ENCODE data around the gene TCP11. TPM values are rescaled to one million over a fixed set of nuclear protein-coding genes. Genes with fewer than 3 reads are reported as not detected.

The TCP11 gene
- polyA plus RNA-seq (2013, experiment 1 of 2) = 0.41 TPM
- 0.51 TPM for polyA plus RNA-seq (2013, experiment 2 of 2)

DNA sequence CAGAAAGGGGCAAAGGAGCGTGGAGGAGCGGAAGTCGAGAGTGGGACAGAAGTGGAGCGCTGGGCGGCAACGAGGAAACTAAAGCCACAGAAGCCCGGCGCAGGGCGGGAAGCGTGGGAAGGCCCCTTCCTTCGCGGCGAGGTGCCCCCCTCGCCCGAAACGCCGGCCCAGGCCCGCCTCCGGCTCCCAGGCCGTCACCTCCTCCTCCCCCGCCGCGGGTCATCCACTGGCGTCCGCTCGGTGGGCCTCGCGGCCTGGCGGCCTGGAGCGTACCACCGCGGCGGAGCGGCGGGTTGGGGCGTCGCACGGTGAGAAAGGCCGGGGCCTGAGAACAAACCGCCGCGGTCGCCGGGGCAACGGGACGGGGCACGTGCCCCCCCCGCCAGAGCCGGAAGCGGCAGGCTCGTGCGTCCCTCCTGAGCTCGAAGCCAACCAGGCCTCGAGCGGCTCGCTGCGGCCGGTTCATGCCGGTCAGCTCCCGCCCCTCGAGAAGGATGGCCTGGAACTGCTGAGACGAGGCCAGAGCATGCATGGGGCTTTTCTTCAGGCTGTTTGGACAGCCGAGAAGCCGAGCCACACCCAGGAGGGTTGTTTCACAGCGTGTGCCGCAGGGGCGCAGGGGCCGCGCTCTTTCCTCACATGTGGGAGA, at the start of gene TCP11:
TCP11 (minus strand) TSS at position 333 of the 649 bp plus-strand sequence. CDS start 469 bp downstream, outside the sequence.
- 95 to 96% methylated on average over 42 to 69 of the region's 69 CpGs for WGBS, 2 experiments (ENCODE audit: insufficient coverage in 2 of 2)
- Histone ChIP-seq H3K4me3 (ENCODE audit: extremely low read depth, insufficient read depth, low read length, poor library complexity, severe bottlenecking) (no peak within 1 kb of the TSS), H3K4me1 (ENCODE audit: control insufficient read depth, insufficient read depth, low read length, poor library complexity, severe bottlenecking) (peaks cover 13% of the 10 kb centered on the region), H3K9me3 (ENCODE audit: control insufficient read depth, low read length) (no peaks in the 10 kb centered on the region), H3K36me3 (ENCODE audit: control insufficient read depth, insufficient read depth, low read length) (no peaks in the 10 kb centered on the region), H3K27ac (ENCODE audit: low read depth, low read length, severe bottlenecking) (no peak within 1 kb of the TSS)

DNA sequence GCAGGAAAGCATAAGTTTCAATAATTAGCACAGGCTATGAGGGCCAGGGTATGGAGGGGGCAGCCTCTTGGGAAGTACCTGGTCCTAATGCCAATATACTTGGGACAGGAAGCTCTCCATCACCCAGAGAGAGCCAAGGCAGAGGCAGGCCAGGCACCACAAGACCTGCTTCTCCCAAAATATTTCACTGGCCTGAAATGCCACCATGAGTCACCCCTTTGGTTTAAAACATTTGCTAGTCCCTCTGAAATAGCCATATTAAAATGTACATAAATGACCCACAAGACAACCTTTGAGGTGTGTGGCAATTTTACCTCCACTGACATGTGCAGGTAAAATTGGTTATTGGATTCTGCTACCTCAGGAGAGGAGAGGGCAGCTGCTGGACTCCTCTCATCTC, 49.2 kb upstream of the TCP11 start:
- H3K4me3 ChIP-seq (ENCODE audit: extremely low read depth, insufficient read depth, low read length, poor library complexity, severe bottlenecking) = no peak overlapping the region
- H3K27ac ChIP-seq (ENCODE audit: low read depth, low read length, severe bottlenecking) = no peak overlapping the region
- H3K4me1 ChIP-seq (ENCODE audit: control insufficient read depth, insufficient read depth, low read length, poor library complexity, severe bottlenecking) = peaks cover 20% of the 10 kb centered on the region
- H3K9me3 ChIP-seq (ENCODE audit: control insufficient read depth, low read length) = no peaks in the 10 kb centered on the region
- H3K36me3 ChIP-seq (ENCODE audit: control insufficient read depth, insufficient read depth, low read length) = no peaks in the 10 kb centered on the region

DNA sequence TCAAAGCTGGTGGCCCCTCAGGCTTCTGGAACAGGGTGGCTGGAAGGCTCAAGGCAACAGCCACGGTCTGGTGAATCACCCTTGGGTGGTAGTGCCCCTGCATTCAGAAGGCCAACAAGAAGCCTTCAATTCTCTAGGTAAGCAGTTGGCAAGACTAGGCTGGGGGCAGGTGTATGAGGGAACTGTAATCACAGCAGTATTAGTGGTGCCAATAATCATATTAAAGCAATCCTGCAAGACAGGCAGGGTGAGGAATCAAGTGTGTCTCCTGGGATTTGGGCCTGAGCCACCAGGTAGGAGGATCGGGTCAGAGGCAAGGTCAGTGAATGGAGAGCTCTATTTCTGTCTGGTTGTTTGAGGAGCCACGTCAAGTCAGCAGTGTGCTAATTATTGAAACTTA, 47.7 kb upstream of the TCP11 start:
- H3K36me3 ChIP-seq (ENCODE audit: control insufficient read depth, insufficient read depth, low read length) = no peaks in the 10 kb centered on the region
- 93 to 100% methylated on average over 1 to 2 of the region's 3 CpGs for WGBS, 2 experiments (ENCODE audit: insufficient coverage in 2 of 2)
- H3K27ac ChIP-seq (ENCODE audit: low read depth, low read length, severe bottlenecking) = no peak overlapping the region
- H3K9me3 ChIP-seq (ENCODE audit: control insufficient read depth, low read length) = no peaks in the 10 kb centered on the region
- H3K4me1 ChIP-seq (ENCODE audit: control insufficient read depth, insufficient read depth, low read length, poor library complexity, severe bottlenecking) = peaks cover 20% of the 10 kb centered on the region
- no peak overlapping the region for H3K4me3 ChIP-seq (ENCODE audit: extremely low read depth, insufficient read depth, low read length, poor library complexity, severe bottlenecking)

DNA sequence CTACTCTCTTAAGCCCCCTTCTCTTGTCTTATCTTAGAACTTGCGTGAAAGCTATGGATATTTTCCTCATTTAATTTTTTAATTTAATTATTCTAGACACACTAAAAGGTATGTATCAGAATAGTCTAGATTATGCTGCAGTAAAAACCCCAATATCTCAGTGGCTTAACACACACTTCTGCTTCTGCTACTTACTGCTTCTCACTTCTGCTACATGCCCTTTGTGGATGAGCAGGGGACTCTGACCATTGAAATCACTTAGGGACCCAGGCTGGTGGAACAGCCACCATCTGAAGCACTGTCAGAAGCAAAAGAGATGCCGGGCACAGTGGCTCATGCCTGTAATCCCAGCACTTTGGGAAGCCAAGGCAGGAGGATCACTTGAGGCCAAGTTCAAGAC, 45.4 kb upstream of the TCP11 start:
- H3K36me3 ChIP-seq (ENCODE audit: control insufficient read depth, insufficient read depth, low read length) = no peaks in the 10 kb centered on the region
- no peak overlapping the region for H3K4me3 ChIP-seq (ENCODE audit: extremely low read depth, insufficient read depth, low read length, poor library complexity, severe bottlenecking)
- 93 to 100% methylated on average over 1 of the region's 2 CpGs for WGBS, 2 experiments (ENCODE audit: insufficient coverage in 2 of 2)
- H3K27ac ChIP-seq (ENCODE audit: low read depth, low read length, severe bottlenecking) = no peak overlapping the region
- no peaks in the 10 kb centered on the region for H3K9me3 ChIP-seq (ENCODE audit: control insufficient read depth, low read length)
- peaks cover 23% of the 10 kb centered on the region for H3K4me1 ChIP-seq (ENCODE audit: control insufficient read depth, insufficient read depth, low read length, poor library complexity, severe bottlenecking)

DNA sequence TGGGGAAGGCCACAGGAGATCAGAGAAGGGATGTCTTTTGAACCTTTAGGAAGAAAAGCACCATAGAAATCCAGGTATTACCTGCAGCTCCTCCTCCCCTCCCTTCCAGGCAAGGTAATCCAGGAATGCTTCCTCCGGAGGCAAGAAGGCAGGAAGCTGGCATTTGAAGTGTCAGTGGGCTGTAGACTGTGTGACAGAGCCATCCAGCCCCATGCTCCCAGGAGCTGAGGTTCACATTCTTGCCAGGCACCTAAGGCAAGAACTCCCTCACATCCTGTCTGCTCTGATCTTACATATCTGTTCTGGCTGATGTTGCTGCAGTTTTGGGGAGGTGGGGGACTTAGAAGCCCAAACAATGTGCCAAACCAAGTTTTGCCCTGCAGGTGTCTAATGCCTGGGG, 44.8 kb upstream of the TCP11 start:
- WGBS, 2 experiments (ENCODE audit: insufficient coverage in 2 of 2) = no CpG with 5 or more reads among the region's 1 CpG
- H3K9me3 ChIP-seq (ENCODE audit: control insufficient read depth, low read length) = no peaks in the 10 kb centered on the region
- no peak overlapping the region for H3K4me3 ChIP-seq (ENCODE audit: extremely low read depth, insufficient read depth, low read length, poor library complexity, severe bottlenecking)
- no peaks in the 10 kb centered on the region for H3K36me3 ChIP-seq (ENCODE audit: control insufficient read depth, insufficient read depth, low read length)
- H3K27ac ChIP-seq (ENCODE audit: low read depth, low read length, severe bottlenecking) = no peak overlapping the region
- peaks cover 23% of the 10 kb centered on the region for H3K4me1 ChIP-seq (ENCODE audit: control insufficient read depth, insufficient read depth, low read length, poor library complexity, severe bottlenecking)

DNA sequence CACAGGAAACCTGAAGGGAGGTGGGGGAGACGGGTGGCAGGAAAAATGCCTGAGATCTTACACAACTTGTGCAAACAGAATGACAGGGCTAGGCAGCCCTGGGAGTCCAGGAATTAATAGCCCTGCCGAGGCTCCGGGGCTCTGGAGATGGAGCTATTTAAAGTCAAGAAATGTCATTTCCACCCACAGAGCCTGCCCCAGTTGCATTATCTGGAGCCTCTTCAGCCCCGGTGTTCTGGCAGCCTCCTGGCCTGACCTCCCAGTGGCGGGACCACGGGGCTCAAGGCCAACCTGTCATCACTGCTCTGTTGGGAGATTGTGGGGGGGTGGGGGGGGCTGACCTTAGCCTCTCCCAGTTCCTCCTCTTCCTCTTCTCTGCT, 44.2 kb upstream of the TCP11 start:
- Histone ChIP-seq H3K27ac (ENCODE audit: low read depth, low read length, severe bottlenecking) (no peak overlapping the region), H3K9me3 (ENCODE audit: control insufficient read depth, low read length) (no peaks in the 10 kb centered on the region), H3K4me3 (ENCODE audit: extremely low read depth, insufficient read depth, low read length, poor library complexity, severe bottlenecking) (no peak overlapping the region), H3K4me1 (ENCODE audit: control insufficient read depth, insufficient read depth, low read length, poor library complexity, severe bottlenecking) (peaks cover 23% of the 10 kb centered on the region), H3K36me3 (ENCODE audit: control insufficient read depth, insufficient read depth, low read length) (no peaks in the 10 kb centered on the region)
- WGBS, 2 experiments (ENCODE audit: insufficient coverage in 2 of 2) = 60 to 79% methylated on average over 1 to 3 of the region's 6 CpGs

DNA sequence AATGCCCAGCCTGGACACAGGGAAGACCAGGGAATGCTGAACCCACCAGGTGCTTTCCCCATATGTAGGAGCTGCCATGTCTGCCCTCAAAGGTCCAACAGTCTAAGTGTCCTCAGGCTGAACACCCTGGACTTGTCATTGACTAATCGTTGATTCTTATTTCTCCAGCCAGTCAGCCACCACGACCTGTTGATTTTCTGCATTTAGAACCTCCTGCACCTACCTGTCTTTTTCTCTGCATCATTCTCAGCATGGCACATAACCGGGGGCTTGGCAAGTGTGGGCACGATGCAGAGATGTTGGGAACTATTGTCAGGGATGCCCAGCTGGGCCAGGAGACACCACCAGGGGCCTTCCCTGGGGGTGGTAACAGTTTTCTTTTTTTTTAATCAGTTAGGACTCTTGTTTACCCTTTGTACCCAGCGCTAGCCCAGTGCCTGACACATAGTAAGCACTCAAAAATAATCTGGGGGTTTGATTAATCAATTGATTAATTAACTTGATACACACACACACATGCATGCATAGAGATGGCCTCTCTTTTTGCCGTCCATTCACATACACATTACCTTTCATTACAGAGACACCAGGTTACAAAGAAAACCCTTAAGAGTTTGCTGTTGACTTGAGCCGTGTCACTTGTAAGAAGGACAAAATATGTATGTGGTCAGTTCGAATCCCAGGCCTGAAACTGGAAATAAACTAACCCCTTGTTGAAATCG, 43.6 kb upstream of the TCP11 start:
- Histone ChIP-seq H3K4me3 (ENCODE audit: extremely low read depth, insufficient read depth, low read length, poor library complexity, severe bottlenecking) (no peak overlapping the region), H3K4me1 (ENCODE audit: control insufficient read depth, insufficient read depth, low read length, poor library complexity, severe bottlenecking) (peaks cover 24% of the 10 kb centered on the region), H3K27ac (ENCODE audit: low read depth, low read length, severe bottlenecking) (no peak overlapping the region), H3K36me3 (ENCODE audit: control insufficient read depth, insufficient read depth, low read length) (no peaks in the 10 kb centered on the region), H3K9me3 (ENCODE audit: control insufficient read depth, low read length) (no peaks in the 10 kb centered on the region)
- WGBS, 2 experiments (ENCODE audit: insufficient coverage in 2 of 2) = 88 to 89% methylated on average over 4 to 6 of the region's 9 CpGs

DNA sequence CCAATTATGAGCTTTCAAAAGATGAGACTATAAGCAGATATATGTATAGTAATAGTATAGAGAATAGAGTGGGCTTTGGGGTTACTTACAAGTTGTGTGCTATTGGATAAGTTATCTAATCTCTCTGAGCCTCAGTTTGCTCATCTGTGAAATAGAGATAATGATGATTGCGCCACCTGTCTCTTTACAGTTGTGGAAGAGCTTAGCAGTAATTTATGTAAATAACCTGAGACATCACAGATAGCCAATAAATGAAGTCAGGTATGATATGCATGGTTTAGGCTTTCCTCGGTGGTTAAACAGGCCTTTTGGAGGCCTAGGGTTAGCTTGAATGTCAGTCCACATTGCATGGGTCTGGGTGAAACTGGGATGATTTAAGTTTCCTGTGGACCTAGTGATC, 42.8 kb upstream of the TCP11 start:
- 86 to 88% methylated on average over 1 to 2 of the region's 2 CpGs for WGBS, 2 experiments (ENCODE audit: insufficient coverage in 2 of 2)
- H3K36me3 ChIP-seq (ENCODE audit: control insufficient read depth, insufficient read depth, low read length) = no peaks in the 10 kb centered on the region
- no peak overlapping the region for H3K4me3 ChIP-seq (ENCODE audit: extremely low read depth, insufficient read depth, low read length, poor library complexity, severe bottlenecking)
- peaks cover 32% of the 10 kb centered on the region for H3K4me1 ChIP-seq (ENCODE audit: control insufficient read depth, insufficient read depth, low read length, poor library complexity, severe bottlenecking)
- H3K27ac ChIP-seq (ENCODE audit: low read depth, low read length, severe bottlenecking) = no peak overlapping the region
- no peaks in the 10 kb centered on the region for H3K9me3 ChIP-seq (ENCODE audit: control insufficient read depth, low read length)

DNA sequence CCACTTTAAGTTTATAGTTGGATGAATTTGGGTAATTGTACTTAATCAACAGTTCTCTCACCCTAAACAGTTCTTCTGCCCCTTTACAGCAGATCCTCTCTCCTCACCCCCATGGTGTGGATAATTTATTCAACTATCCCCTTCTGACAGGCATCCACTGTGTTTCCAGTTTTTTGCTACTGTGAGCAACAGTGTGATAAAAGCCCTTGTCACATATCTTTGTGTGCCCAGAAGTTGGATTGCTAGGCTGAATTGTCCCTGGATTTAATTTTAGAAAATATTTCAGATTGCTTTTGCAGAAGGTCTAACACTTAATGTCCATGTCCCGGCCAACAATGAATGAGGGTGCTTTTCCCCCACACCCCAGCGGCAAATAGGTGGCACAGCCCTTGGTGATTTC, 42.1 kb upstream of the TCP11 start:
- H3K4me1 ChIP-seq (ENCODE audit: control insufficient read depth, insufficient read depth, low read length, poor library complexity, severe bottlenecking) = peaks cover 38% of the 10 kb centered on the region

DNA sequence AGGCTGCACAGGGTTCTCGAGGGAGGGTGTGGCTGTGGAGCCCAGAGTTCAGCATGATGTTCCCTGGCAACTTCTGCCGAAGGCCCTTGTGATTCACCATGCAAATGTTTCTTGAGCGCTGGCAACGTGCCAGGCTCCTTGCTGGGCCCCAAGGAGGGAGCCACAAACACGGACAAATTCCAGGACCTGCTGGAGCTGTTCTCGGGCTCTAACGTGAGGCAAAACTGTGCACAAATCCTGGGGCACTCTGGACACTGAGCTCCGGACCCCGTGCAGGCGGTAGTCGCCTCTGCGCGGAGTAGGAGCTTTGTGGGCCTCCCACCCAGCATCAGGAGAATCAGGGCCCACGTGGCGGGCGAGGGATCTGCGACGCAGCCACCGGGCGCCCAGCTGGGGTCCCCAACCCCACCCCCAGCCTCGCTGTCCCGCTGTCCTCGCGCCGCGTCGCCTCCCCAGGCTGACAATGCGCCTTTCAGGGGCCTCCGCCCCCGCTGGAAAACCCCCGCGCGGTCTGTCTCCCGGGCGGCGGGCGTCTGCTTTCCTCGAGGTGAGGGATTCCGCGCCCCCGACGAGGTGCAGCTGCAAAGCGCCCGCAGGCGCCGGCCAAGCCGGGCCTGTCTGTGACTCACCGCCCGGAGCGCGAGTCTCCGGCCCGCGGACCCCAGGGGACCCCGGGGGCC, 40.9 kb upstream of the TCP11 start:
- Histone ChIP-seq H3K9me3 (ENCODE audit: control insufficient read depth, low read length) (no peaks in the 10 kb centered on the region), H3K4me1 (ENCODE audit: control insufficient read depth, insufficient read depth, low read length, poor library complexity, severe bottlenecking) (peaks cover 45% of the 10 kb centered on the region), H3K27ac (ENCODE audit: low read depth, low read length, severe bottlenecking) (no peak overlapping the region), H3K4me3 (ENCODE audit: extremely low read depth, insufficient read depth, low read length, poor library complexity, severe bottlenecking) (no peak overlapping the region), H3K36me3 (ENCODE audit: control insufficient read depth, insufficient read depth, low read length) (no peaks in the 10 kb centered on the region)
- WGBS, 2 experiments (ENCODE audit: insufficient coverage in 2 of 2) = 41 to 45% methylated on average over 39 to 40 of the region's 55 CpGs

More for the DNA sequence above, 42.1 kb upstream of the TCP11 start:
- no peak overlapping the region for H3K27ac ChIP-seq (ENCODE audit: low read depth, low read length, severe bottlenecking)
- no peaks in the 10 kb centered on the region for H3K9me3 ChIP-seq (ENCODE audit: control insufficient read depth, low read length)
- no peaks in the 10 kb centered on the region for H3K36me3 ChIP-seq (ENCODE audit: control insufficient read depth, insufficient read depth, low read length)
- 100% methylated on average over 2 of the region's 2 CpGs; no CpG with 5 or more reads in 1 of the 2 experiments for WGBS, 2 experiments (ENCODE audit: insufficient coverage in 2 of 2)
- H3K4me3 ChIP-seq (ENCODE audit: extremely low read depth, insufficient read depth, low read length, poor library complexity, severe bottlenecking) = no peak overlapping the region

Data from mesodermal cell (in vitro differentiated cells).